Raji (cell line): ENCODE data around the gene NRXN2.
A peak's percentile ranks its signal among the peaks of the same experiment; 100 is the strongest.

ENCODE experiments used
- POLR2A ChIP-seq: IDR thresholded peaks from 2 replicates; pipeline ENCODE4 v1.6.1; 2011; ENCODE audit warnings: low read depth, low read length, control low read depth; ENCODE audit not compliant: insufficient read depth

NRXN2 gene

DNA sequence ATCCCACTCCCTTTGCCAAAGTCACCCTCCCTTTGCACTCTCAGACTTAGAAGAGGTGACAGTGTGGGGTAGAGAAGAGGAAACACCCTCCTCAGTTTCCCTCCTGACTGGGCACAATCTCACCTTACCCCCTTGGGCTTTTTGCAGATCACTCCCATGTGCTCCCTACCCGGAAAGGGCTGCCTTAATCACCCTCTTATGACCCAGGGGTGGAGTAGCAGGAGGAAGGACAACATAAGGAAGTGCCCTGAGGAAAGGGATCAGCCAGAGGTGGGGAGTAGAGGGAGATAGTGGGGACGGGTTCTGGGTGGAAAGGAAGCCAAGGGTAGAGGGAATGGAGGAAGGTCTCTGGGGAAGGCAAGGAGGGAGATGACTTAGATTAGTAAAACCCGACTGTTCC, 52.0 kb downstream of the NRXN2 start:
- no peak for TF ChIP-seq POLR2A

- no peak for TF ChIP-seq POLR2A
Observed at GRCh38 chr11:64667154-64667745, 55.7 kb downstream of the NRXN2 start.

GRCh38 chr11:64665411-64665821, 57.6 kb downstream of the NRXN2 start:
- TF ChIP-seq POLR2A: no peak

DNA sequence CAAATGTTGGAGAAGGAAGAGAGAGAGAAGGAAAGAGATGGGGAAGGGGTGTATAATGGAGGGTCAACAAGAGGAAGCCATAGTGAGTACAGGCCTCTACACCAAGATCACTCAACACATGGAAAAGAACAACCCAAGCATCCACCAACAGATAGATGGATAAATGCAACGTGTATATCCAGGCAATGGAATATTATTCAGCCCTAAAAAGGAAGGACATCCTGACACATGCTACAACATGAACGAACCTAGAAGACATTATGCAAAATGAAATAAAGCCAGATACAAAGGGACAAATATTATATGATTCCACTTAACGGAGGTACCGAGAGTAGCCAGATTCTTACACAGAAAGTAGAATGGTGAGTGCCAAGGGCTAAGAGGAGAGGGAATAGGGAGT, 59.3 kb downstream of the NRXN2 start:
- TF ChIP-seq POLR2A: no peak

GRCh38 chr11:64661614-64662013, 61.4 kb downstream of the NRXN2 start:
- no peak for TF ChIP-seq POLR2A

DNA sequence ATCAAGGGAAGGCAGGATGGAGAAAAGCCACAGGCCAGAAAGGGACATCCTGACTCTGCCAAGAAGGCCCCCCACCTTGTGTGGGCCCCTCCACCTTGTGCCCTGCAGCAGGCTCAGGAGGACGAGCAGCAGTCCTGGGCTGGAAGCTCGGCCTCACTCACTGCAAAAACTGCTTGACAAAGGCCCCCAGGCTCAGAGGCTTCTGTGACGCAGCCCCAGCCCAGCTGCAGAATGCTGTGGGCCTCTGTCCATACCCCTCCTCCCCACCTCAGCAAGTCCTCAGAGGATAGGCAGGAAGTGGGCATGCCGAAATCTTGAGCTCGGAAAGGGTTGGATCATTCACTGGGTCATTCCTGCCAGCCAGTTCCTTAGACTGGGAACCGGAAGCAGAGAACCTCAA, 61.9 kb downstream of the NRXN2 start:
- TF ChIP-seq POLR2A: no peak

- TF ChIP-seq POLR2A: no peak
Observed at GRCh38 chr11:64660706-64661105, 62.3 kb downstream of the NRXN2 start.

DNA sequence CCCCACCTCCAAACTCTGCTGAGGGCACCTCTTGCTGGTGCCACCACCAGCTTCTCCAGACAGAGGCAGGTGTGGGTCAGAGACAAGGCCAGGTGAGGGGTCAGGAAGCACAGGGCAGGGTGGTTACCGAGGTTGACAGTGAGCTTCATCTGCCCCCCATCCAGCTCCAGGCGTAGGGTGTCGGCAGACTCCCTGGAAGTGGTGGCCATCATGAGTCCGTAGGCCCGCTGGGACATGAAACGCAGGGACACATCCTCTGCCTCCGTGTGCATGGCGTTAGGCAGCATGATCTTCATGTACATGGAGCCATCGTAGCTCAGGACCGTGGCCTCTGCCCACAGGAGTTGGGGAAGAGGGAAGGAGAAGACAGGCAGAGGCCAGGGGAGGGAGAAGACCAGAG, 62.8 kb downstream of the NRXN2 start:
- TF ChIP-seq POLR2A: no peak

GRCh38 chr11:64659417-64660144, 63.4 kb downstream of the NRXN2 start:
- no peak for TF ChIP-seq POLR2A

DNA sequence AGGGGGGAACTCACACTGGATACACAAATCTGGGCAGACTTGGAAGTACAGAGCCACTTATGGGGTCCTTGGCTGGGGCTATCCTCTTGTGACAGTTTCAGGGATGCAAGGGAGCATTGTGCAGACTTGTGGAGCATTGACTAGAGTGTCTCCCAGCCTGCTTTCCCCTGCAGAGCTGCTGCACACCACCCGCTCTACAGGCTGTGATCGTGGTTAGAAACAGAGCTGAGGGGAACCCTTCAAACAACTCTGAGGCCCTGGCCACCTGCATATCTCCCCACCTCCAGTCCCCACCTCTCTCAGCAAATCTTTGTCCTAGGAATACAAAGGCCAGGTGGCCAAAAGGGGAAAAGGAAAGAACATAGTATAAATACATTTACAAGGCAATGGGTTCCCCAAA, 64.7 kb downstream of the NRXN2 start:
- no peak for TF ChIP-seq POLR2A

- no peak for TF ChIP-seq POLR2A
Observed at GRCh38 chr11:64656862-64657261, 66.1 kb downstream of the NRXN2 start.

DNA sequence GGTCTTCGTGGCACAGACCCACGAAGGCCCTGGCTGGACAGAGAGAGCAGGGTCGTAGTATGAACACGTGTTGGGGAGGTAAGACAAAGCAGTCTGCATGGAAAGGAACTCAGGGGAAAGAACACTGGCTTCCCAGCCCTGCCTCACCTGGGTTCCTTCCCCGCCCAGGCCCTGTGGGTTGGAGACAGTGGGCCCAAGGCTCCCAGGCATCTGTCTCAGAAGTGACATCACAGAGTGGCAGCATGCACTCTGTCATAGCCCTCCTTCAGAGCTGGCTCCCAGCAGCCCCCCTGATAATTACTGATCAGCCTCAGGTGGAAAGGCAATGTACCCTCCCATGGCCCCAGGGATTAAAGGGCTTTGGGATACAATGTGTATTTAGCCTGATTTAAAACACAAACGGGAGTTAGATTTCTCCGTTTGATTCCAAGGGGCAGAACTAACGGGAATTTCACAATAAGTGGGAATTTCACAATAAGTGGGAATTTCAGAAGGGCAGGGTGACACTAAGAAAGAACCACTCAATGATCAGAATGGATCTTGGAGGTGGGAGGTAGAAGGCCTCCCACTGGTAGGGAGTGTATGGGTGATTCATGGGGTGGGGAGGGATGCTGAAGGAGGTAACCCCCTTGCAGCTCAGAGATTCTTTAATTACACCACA, 66.9 kb downstream of the NRXN2 start:
- TF ChIP-seq POLR2A: no peak

- 0 out of 2 replicates have a peak, but pooled peaks have one; percentile 17 for TF ChIP-seq POLR2A
Observed at GRCh38 chr11:64654958-64655541, 67.9 kb downstream of the NRXN2 start.

- TF ChIP-seq POLR2A: no peak
Observed at GRCh38 chr11:64654439-64654838, 68.6 kb downstream of the NRXN2 start.

DNA sequence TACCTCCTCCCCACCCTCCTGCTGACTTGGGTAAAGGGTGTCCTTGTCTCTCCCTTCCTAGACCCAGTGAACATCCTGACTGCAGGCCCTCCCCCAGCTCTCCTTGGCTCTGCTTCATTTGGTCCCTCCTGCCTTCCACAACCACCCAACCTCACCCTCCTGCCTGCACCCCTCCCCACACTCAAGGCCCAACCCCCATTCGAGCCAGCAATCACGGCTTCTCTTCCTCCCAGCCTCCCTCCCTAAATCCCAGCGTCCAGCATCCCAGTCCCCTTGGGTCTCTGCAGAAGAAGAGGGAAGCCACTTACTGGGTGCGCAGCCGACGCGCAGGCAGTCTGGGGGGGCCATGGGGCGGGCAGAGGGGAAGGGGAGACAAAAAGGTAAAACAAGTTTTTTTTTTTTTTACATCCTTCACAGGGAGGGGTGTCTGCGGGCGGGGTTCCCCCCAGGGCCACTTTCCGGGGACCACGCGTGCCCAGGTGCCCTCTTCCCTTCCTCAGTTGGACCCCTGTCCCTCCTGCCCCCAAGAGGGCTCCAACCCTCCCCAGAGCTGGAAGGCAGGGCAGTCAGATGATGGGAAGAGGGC, 69.5 kb downstream of the NRXN2 start:
- peak; percentile 22; the same call in 1 of the 2 replicates for TF ChIP-seq POLR2A
